IPS-20b (cell line): Measurements from ENCODE around the gene GPC5.
A peak's percentile ranks its signal among the peaks of the same experiment; 100 is the strongest.

ENCODE experiments used
- H3K27ac ChIP-seq: one replicate; pipeline ENCODE4 v1.5.1; 2013; ENCODE audit warnings: low read length
- H3K27me3 ChIP-seq: 2 replicates; pipeline ENCODE4 v1.6.1; 2013; ENCODE audit warnings: mild to moderate bottlenecking, low read length, inconsistent platforms; ENCODE audit not compliant: insufficient read depth
- H3K36me3 ChIP-seq: 2 replicates; pipeline ENCODE4 v1.6.1; 2013; ENCODE audit warnings: low read depth, mild to moderate bottlenecking, inconsistent platforms, low read length, moderate library complexity; ENCODE audit not compliant: insufficient read depth
- H3K4me1 ChIP-seq: 2 replicates; pipeline ENCODE4 v1.6.1; 2013; ENCODE audit warnings: mild to moderate bottlenecking, control low read depth, inconsistent platforms, low read length, moderate library complexity; ENCODE audit not compliant: insufficient read depth
- H3K4me3 ChIP-seq: 2 replicates; pipeline ENCODE4 v1.5.1; 2013; ENCODE audit warnings: mild to moderate bottlenecking, low read length, inconsistent platforms
- H3K9ac ChIP-seq: 2 replicates; pipeline ENCODE4 v1.6.1; 2013; ENCODE audit warnings: low read depth, mild to moderate bottlenecking, inconsistent platforms, low read length, moderate library complexity
- H3K9me3 ChIP-seq: 2 replicates; pipeline ENCODE4 v1.6.1; 2013; ENCODE audit warnings: mild to moderate bottlenecking, low read depth, low read length, inconsistent platforms; ENCODE audit not compliant: insufficient read depth

GPC5 gene

DNA sequence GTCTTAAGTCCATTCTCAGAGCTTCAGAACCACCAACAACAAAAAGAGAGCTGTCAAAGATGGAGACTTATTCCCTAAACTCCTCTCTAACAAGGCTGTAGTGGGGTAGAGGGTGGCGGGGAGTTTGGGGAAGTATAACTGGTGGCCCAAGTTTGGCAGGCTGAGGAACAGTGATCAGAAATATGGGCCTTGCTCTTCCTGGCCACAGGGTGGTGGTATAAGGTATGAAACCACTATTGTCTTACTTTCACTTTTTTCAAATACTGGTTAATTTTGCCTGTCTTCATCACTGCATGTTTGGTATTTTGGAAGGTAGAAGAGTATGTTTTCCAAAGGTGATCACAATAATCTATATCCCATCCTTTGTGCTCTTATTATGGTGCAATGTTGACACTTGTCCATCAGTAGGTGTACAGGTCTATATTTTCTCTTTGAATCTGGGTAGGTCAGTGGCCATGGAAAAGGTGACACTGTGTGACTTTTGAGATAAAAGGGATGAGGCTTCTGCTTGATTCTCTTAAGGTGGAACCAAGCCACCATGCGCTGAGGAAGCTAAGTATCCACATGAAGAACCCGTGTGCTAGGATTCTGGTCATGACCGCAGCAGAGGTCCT is 23.2 kb upstream of the GPC5 start:
- no peak overlapping the region for H3K27ac ChIP-seq
- H3K4me3 ChIP-seq: no peak overlapping the region
- H3K36me3 ChIP-seq: no peaks in the 10 kb centered on the region
- no peaks in the 10 kb centered on the region for H3K4me1 ChIP-seq
- no peaks in the 10 kb centered on the region for H3K27me3 ChIP-seq
- no peaks in the 10 kb centered on the region for H3K9me3 ChIP-seq
- no peak overlapping the region for H3K9ac ChIP-seq

DNA sequence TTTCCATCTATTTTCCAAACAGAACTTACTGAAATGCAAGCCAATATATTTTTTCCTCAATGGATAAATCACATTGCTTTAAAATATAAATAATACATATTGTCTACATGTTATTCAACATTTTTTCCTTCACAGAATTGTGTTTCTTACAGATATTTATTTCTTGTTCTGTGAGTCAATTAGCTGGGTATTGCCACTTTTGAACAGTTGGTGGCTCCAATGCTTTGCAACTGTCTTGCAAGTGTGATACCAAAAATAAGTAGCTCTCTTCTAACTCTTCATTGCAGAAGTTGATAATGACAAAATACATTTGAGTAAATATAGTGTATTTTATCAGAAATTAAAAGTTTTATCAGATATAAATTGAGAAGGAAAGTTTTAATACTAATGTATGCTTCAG is 17.1 kb upstream of the GPC5 start:
- Histone ChIP-seq H3K27me3 (no peaks in the 10 kb centered on the region), H3K27ac (no peak overlapping the region), H3K4me1 (no peaks in the 10 kb centered on the region), H3K9me3 (no peaks in the 10 kb centered on the region), H3K36me3 (no peaks in the 10 kb centered on the region), H3K4me3 (no peak overlapping the region), H3K9ac (no peak overlapping the region)

DNA sequence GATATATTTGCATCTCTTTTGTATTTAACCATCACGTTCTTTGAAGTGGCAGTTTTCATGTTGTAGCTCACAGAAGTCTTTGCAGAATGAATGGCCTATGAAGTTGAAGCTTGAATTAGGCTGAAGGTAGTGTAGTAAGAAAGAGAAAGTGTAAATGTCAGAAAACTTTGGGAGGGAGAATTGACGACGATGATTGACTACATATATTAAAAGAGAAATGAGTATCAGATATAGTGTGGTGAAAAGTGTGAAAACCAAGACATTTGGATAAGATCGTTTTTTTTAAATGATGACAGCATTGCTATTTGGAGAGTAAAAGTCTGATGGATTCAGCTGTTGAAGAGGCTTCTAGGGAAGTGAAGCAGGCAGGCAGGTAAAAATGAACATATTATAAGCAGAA is 14.6 kb upstream of the GPC5 start:
- H3K27me3 ChIP-seq: no peaks in the 10 kb centered on the region
- no peaks in the 10 kb centered on the region for H3K4me1 ChIP-seq
- no peaks in the 10 kb centered on the region for H3K36me3 ChIP-seq
- H3K27ac ChIP-seq: no peak overlapping the region
- no peak overlapping the region for H3K9ac ChIP-seq
- no peak overlapping the region for H3K4me3 ChIP-seq
- H3K9me3 ChIP-seq: no peaks in the 10 kb centered on the region

DNA sequence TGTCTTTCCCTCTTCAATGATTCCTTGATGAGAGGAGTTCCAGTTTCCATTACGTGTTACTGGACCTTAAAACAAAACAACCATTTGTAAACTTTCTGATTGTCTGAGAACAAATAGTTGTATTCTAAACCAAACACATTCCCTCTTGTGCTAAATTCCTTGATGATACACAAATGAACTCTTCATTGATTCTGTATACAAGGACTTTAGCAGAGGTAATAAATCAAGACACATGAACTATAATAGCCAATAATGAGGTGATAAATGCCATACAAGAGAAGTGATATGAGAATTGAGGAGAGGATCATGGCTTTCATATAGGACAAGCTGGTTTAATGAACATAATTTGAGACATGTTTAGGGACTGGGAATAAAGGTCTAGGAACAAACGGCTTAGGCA is 13.5 kb upstream of the GPC5 start:
- Histone ChIP-seq H3K9ac (no peak overlapping the region), H3K9me3 (no peaks in the 10 kb centered on the region), H3K27me3 (no peaks in the 10 kb centered on the region), H3K36me3 (no peaks in the 10 kb centered on the region), H3K4me1 (no peaks in the 10 kb centered on the region), H3K4me3 (no peak overlapping the region), H3K27ac (no peak overlapping the region)

DNA sequence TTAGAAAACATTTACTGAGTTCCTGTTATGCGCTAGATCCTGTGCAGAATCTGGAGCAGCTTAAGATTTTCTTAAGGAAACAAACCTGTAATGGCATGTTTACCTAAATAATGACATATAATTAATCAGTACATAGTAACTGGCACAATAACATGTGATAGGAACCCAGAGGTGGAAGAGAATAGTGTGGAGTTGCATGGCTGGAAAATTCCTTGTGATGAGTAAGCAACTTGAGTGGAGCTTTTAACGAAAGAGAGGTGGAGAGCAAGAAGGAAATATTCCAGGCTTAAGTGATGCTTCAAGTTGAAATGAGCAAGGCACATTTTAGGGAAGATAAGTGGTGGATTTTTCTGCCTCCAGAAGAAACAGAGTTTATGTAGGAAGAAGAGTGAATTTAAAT is 9.2 kb upstream of the GPC5 start:
- H3K4me1 ChIP-seq: no peaks in the 10 kb centered on the region
- no peaks in the 10 kb centered on the region for H3K36me3 ChIP-seq
- H3K27ac ChIP-seq: no peak overlapping the region
- no peaks in the 10 kb centered on the region for H3K9me3 ChIP-seq
- H3K4me3 ChIP-seq: no peak overlapping the region
- peaks cover 3% of the 10 kb centered on the region; the same call in 1 of the 2 replicates for H3K27me3 ChIP-seq
- no peak overlapping the region for H3K9ac ChIP-seq

DNA sequence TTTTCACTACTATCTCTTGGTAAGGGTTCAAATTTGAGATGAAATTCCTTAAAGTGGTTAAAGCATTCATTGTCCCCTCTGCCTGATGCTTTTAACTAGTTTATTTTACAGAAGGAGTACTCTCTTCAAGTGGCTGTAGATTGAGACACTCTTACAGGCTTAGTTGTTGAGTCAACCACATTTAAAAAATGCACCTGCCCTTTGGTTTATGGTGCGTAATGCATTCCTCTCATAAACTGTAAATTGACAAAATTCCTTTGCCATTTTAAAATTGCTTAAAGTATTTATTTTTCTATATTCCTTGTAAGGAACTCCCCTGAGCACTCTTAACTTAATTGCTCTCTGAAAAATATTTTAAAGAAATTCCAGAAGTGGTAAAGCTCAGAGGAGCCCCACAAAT is 826 bp upstream of the GPC5 start:
- peaks cover 73% of the 10 kb centered on the region for H3K27me3 ChIP-seq
- H3K36me3 ChIP-seq: no peaks in the 10 kb centered on the region
- no peak overlapping the region for H3K4me3 ChIP-seq
- no peaks in the 10 kb centered on the region for H3K9me3 ChIP-seq
- no peak overlapping the region for H3K27ac ChIP-seq
- no peaks in the 10 kb centered on the region for H3K4me1 ChIP-seq
- H3K9ac ChIP-seq: no peak overlapping the region

DNA sequence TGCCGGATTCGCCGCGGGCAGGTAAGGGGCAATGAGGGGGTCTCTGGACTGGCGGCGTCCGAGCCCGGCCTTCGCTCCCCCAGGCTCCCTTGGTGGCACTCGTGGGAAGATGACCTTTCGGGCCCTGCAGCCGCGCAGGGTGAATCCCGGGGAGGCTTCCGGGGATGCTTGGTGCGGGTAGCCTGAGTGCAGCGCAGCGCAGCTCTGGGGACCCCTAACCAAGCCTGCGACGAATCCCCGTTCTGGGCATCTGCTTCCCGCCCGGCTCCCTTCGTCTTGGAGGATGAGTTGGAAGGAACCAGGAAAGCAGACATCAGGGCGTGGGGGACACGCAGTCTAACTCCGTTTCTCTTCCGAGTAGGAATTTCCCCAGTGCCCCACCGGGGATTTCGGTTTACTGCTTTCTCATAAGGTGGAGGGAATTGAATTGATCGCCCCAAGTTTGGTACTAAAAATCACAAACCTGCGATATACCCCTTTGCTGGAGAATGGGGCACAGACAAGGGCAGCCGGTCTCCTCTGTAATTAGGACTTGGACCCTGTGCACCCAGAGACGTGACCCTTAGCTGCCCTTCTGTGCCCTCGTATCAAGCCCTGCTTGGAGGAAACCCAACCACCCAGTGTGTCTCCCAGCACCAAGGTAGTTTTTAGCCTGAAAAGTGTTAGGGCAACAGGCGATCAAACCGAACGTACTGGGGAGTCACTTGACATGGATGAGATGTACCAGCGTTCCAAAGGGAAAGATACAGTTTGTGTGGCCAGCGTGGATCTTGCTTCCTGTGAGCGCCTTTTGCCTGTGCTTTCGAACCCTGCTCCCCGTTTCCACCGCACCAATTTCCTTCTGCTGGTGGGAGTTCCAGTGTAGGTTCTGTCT is 1.0 kb downstream of the GPC5 start:
- Histone ChIP-seq H3K4me3 (peak overlapping the region; percentile 74), H3K9me3 (no peaks in the 10 kb centered on the region), H3K27ac (no peak overlapping the region), H3K27me3 (peaks cover 71% of the 10 kb centered on the region), H3K4me1 (no peaks in the 10 kb centered on the region), H3K36me3 (no peaks in the 10 kb centered on the region), H3K9ac (no peak overlapping the region)

DNA sequence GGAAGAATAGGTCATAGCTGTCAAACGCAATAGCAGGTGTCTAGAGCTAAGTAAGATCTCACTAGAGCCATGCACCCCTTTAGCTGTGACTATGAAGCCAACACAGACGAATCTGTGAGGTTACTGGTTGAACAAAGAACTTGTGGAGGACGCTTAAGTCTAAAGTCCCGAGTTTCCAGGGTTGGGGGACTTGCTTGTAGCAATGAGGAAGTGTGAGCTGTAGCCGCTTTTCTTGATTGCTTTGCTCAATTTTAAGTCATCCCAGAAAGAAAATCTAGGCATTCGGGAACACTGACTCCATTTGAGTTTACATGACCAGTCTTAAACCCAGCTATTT is 1.6 kb downstream of the GPC5 start:
- Histone ChIP-seq H3K4me3 (no peak overlapping the region), H3K9ac (no peak overlapping the region), H3K27ac (no peak overlapping the region), H3K27me3 (peaks cover 71% of the 10 kb centered on the region), H3K4me1 (no peaks in the 10 kb centered on the region), H3K9me3 (no peaks in the 10 kb centered on the region), H3K36me3 (no peaks in the 10 kb centered on the region)

DNA sequence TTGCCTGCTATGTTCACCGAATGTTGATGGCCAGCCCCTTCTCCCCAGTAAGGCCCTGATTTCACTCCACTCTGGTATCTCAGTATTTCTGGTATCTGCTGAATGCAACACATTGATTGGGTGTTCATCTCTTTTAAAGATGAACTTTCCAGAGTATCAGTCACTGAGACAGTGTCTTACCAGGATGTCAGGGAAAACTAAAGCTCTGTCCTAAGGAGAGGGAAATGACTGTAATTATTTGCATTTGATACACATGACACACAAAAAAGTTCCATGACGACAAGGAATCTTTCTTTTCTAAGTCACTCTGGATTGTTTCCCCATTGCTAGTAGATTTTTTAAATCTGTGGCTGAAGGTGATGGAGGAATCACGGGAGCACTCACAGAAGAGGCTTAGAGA is 2.2 kb downstream of the GPC5 start:
- no peaks in the 10 kb centered on the region for H3K36me3 ChIP-seq
- H3K9ac ChIP-seq: no peak overlapping the region
- H3K4me3 ChIP-seq: no peak overlapping the region
- no peaks in the 10 kb centered on the region for H3K4me1 ChIP-seq
- no peaks in the 10 kb centered on the region for H3K9me3 ChIP-seq
- no peak overlapping the region for H3K27ac ChIP-seq
- H3K27me3 ChIP-seq: peaks cover 65% of the 10 kb centered on the region

DNA sequence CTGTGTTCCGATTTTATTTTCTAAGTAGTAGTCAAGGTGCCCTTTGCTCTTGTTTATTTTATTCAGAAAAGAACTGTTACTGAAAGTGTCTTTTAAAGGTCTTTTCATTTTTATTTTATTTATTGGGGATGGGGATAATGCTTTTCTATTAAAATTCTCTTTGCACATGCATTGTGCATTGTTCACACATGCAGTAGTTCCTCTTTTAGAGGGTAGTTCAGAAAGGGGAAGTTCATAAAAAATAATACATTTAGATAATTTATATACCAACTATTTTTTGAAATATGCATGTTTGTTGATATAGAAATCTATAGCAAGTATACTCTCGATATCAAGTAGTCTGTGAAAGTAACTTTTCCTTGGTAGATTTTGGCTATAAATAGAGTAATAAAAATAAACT is 3.5 kb downstream of the GPC5 start:
- H3K27me3 ChIP-seq: peaks cover 53% of the 10 kb centered on the region
- no peak overlapping the region for H3K9ac ChIP-seq
- H3K4me1 ChIP-seq: no peaks in the 10 kb centered on the region; the same call in 1 of the 2 replicates

DNA sequence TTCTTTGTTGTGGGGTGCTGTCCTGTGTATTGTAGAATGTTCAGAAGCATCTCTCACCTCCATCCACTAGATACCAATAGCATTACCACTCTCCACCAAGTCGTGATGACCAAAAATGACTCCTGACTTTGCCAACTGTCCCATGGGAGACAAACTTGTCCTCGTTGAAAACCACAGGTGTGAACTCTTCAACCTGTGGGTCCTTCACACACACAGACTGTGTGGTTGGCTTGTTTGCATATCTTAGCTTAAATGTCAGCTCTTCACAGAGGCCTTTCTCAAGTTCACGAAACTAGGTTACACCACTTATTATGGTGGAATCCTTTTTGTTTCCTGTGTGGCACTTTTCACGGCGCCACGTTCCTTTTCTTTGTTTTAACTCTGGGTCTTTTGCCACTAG is 6.8 kb downstream of the GPC5 start:
- Histone ChIP-seq H3K27me3 (peaks cover 22% of the 10 kb centered on the region), H3K4me1 (no peaks in the 10 kb centered on the region; the same call in 1 of the 2 replicates), H3K9me3 (no peaks in the 10 kb centered on the region), H3K36me3 (no peaks in the 10 kb centered on the region), H3K27ac (no peak overlapping the region), H3K4me3 (no peak overlapping the region), H3K9ac (no peak overlapping the region)

More for the DNA sequence above, 3.5 kb downstream of the GPC5 start:
- Histone ChIP-seq H3K36me3 (no peaks in the 10 kb centered on the region), H3K27ac (no peak overlapping the region), H3K4me3 (no peak overlapping the region), H3K9me3 (no peaks in the 10 kb centered on the region)

DNA sequence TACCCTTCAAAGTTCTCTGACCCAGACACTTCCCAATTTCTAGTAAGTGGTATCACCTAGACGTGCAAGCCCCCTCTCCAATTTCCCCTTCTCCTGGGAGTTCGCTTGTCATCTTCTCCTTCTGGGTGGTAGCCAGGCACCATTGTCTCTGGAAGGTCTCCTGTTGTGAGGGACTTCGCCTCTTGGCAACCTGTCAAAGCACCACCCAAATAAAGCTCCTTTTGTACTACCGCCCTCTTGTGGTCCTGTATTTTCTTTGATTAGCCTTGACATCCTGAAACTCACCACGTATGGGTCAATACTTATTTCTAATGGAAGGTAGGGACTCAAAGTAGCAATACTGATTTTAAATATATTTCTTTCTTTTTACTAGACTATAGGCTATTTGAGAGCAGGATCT is 8.2 kb downstream of the GPC5 start:
- H3K4me1 ChIP-seq: no peaks in the 10 kb centered on the region; the same call in 1 of the 2 replicates
- no peak overlapping the region for H3K9ac ChIP-seq
- no peaks in the 10 kb centered on the region for H3K9me3 ChIP-seq
- H3K4me3 ChIP-seq: no peak overlapping the region
- no peak overlapping the region for H3K27ac ChIP-seq
- peaks cover 8% of the 10 kb centered on the region for H3K27me3 ChIP-seq
- H3K36me3 ChIP-seq: no peaks in the 10 kb centered on the region
